Measurements from ENCODE around the gene TEDDM1. TPM values are rescaled to one million over a fixed set of nuclear protein-coding genes. Genes with fewer than 3 reads are reported as not detected.

Gene TEDDM1
- polyA plus RNA-seq, 1 donor from 2014 or later = not detected

DNA sequence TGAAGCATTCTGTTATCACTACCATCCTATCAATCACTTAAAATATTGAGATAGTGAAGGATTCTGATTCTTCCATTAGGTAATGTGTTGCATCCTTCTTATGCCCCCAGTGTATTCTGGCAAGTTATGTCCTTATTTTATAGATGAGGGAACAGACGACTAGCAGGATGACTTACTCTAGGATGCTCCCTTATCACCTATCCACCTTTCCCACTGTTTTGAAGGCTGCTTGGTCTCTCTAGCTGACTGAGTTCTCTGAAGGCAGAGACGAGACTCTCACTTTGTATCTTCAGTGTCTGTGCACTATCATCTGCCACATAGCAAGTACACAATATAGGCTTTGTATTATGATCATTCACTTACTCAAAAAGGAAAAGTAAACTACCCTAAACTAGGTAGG lies 12.9 kb downstream of the TEDDM1 start:
- Histone ChIP-seq H2AFZ (ENCODE audit: low read depth, low read length) (no peak overlapping the region), H3F3A (ENCODE audit: insufficient read depth, low read length, poor library complexity, severe bottlenecking) (no peaks in the 10 kb centered on the region), H3K27ac (ENCODE audit: low read length) (no peak overlapping the region), H3K4me2 (ENCODE audit: low read length) (no peak overlapping the region), H3K9ac (ENCODE audit: low read length) (no peak overlapping the region), H4K20me1 (ENCODE audit: insufficient read depth) (peaks cover 27% of the 10 kb centered on the region), H3K27me3 (ENCODE audit: insufficient read depth, low read depth, low read length) (no peaks in the 10 kb centered on the region), H3K79me2 (replicated peaks; ENCODE audit: insufficient read depth, low read length) (peaks cover 46% of the 10 kb centered on the region), H3K9me3 (ENCODE audit: low read length) (no peaks in the 10 kb centered on the region), H3K4me3 (ENCODE audit: low read length) (peak overlapping the region; percentile 98), H3K9me2 (ENCODE audit: insufficient read depth, low read length) (no peaks in the 10 kb centered on the region), H3K36me3 (ENCODE audit: insufficient read depth, low read length) (peaks cover 11% of the 10 kb centered on the region)
- no peak for TF ChIP-seq SMC3 (conservative IDR thresholded peaks at IDR 0.05; ENCODE audit: poor library complexity)
- TF ChIP-seq POLR2AphosphoS5 (IDR thresholded peaks at IDR 0.05) = no peak
- TF ChIP-seq, protein P1, sequence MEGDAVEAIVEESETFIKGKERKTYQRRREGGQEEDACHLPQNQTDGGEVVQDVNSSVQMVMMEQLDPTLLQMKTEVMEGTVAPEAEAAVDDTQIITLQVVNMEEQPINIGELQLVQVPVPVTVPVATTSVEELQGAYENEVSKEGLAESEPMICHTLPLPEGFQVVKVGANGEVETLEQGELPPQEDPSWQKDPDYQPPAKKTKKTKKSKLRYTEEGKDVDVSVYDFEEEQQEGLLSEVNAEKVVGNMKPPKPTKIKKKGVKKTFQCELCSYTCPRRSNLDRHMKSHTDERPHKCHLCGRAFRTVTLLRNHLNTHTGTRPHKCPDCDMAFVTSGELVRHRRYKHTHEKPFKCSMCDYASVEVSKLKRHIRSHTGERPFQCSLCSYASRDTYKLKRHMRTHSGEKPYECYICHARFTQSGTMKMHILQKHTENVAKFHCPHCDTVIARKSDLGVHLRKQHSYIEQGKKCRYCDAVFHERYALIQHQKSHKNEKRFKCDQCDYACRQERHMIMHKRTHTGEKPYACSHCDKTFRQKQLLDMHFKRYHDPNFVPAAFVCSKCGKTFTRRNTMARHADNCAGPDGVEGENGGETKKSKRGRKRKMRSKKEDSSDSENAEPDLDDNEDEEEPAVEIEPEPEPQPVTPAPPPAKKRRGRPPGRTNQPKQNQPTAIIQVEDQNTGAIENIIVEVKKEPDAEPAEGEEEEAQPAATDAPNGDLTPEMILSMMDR (IDR thresholded peaks at IDR 0.05; ENCODE audit: poor library complexity, severe bottlenecking) = no peak
- no peak for TF ChIP-seq MXI1 (conservative IDR thresholded peaks at IDR 0.05; ENCODE audit: poor library complexity, severe bottlenecking)
- TF ChIP-seq EP300 (conservative IDR thresholded peaks at IDR 0.05; ENCODE audit: poor library complexity, severe bottlenecking) = no peak
- TF ChIP-seq EZH2 (IDR thresholded peaks at IDR 0.05; ENCODE audit: borderline replicate concordance, insufficient read depth, low read length, poor library complexity, severe bottlenecking) = no peak
- TF ChIP-seq, protein P2, sequence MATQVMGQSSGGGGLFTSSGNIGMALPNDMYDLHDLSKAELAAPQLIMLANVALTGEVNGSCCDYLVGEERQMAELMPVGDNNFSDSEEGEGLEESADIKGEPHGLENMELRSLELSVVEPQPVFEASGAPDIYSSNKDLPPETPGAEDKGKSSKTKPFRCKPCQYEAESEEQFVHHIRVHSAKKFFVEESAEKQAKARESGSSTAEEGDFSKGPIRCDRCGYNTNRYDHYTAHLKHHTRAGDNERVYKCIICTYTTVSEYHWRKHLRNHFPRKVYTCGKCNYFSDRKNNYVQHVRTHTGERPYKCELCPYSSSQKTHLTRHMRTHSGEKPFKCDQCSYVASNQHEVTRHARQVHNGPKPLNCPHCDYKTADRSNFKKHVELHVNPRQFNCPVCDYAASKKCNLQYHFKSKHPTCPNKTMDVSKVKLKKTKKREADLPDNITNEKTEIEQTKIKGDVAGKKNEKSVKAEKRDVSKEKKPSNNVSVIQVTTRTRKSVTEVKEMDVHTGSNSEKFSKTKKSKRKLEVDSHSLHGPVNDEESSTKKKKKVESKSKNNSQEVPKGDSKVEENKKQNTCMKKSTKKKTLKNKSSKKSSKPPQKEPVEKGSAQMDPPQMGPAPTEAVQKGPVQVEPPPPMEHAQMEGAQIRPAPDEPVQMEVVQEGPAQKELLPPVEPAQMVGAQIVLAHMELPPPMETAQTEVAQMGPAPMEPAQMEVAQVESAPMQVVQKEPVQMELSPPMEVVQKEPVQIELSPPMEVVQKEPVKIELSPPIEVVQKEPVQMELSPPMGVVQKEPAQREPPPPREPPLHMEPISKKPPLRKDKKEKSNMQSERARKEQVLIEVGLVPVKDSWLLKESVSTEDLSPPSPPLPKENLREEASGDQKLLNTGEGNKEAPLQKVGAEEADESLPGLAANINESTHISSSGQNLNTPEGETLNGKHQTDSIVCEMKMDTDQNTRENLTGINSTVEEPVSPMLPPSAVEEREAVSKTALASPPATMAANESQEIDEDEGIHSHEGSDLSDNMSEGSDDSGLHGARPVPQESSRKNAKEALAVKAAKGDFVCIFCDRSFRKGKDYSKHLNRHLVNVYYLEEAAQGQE (IDR thresholded peaks at IDR 0.05; ENCODE audit: borderline replicate concordance) = no peak
- no peak for TF ChIP-seq TAF1 (IDR thresholded peaks at IDR 0.05; ENCODE audit: low read depth)
- TF ChIP-seq RAD21 (conservative IDR thresholded peaks at IDR 0.05) = no peak

DNA sequence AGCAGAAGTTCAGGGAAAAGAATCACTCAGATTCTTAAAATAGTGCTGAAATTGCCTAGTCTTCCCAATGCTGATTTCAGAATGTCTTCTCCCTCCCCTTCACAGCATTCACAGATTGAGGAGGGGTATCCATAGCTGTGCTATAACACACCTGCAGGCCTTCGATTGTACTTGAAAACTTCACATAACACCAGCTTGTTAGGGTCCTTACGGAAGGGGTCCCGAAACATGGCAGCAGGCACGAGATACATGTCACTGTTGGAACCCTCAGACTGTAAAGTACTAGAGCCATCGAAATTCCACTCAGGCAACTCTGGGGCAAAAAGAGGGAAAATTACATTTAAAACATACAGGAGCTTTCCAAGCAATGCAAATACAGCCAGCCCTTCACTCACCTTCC lies 13.5 kb downstream of the TEDDM1 start:
- H3K79me2 ChIP-seq (replicated peaks; ENCODE audit: insufficient read depth, low read length) = peaks cover 41% of the 10 kb centered on the region
- no peak overlapping the region for H3K4me2 ChIP-seq (ENCODE audit: low read length)
- H3K9me2 ChIP-seq (ENCODE audit: insufficient read depth, low read length) = no peaks in the 10 kb centered on the region
- H3K27me3 ChIP-seq (ENCODE audit: insufficient read depth, low read depth, low read length) = no peaks in the 10 kb centered on the region
- H3F3A ChIP-seq (ENCODE audit: insufficient read depth, low read length, poor library complexity, severe bottlenecking) = no peaks in the 10 kb centered on the region
- H3K9me3 ChIP-seq (ENCODE audit: low read length) = no peaks in the 10 kb centered on the region
- peaks cover 13% of the 10 kb centered on the region for H3K36me3 ChIP-seq (ENCODE audit: insufficient read depth, low read length)
- peaks cover 27% of the 10 kb centered on the region for H4K20me1 ChIP-seq (ENCODE audit: insufficient read depth)
- H3K27ac ChIP-seq (ENCODE audit: low read length) = no peak overlapping the region
- TF ChIP-seq RAD21 (conservative IDR thresholded peaks at IDR 0.05) (no peak), EP300 (conservative IDR thresholded peaks at IDR 0.05; ENCODE audit: poor library complexity, severe bottlenecking) (no peak), MXI1 (conservative IDR thresholded peaks at IDR 0.05; ENCODE audit: poor library complexity, severe bottlenecking) (no peak), EZH2 (IDR thresholded peaks at IDR 0.05; ENCODE audit: borderline replicate concordance, insufficient read depth, low read length, poor library complexity, severe bottlenecking) (no peak), SMC3 (conservative IDR thresholded peaks at IDR 0.05; ENCODE audit: poor library complexity) (no peak), POLR2AphosphoS5 (IDR thresholded peaks at IDR 0.05) (no peak), TAF1 (IDR thresholded peaks at IDR 0.05; ENCODE audit: low read depth) (no peak)
- TF ChIP-seq, protein P1 (IDR thresholded peaks at IDR 0.05; ENCODE audit: poor library complexity, severe bottlenecking) = no peak
- TF ChIP-seq, protein P2 (IDR thresholded peaks at IDR 0.05; ENCODE audit: borderline replicate concordance) = no peak
- H3K9ac ChIP-seq (ENCODE audit: low read length) = no peak overlapping the region
- no peak overlapping the region for H3K4me3 ChIP-seq (ENCODE audit: low read length)
- no peak overlapping the region for H2AFZ ChIP-seq (ENCODE audit: low read depth, low read length)
